ENCODE results near the gene SLPI. TPM values are rescaled to one million over a fixed set of nuclear protein-coding genes. Genes with fewer than 3 reads are reported as not detected.

The SLPI gene
- total RNA-seq, 1 donor from 2014 or later = 68.1 TPM

Other genes with a start within 250 kb of the SLPI start
- 8.1 and 10.9 TPM in 2 replicates for gene KCNS1, start 153.4 kb downstream of the SLPI start, total RNA-seq
- not detected in 2 replicates for gene WFDC5, start 139.4 kb downstream of the SLPI start, total RNA-seq
- gene WFDC12, start 130.1 kb downstream of the SLPI start, total RNA-seq = not detected in 2 replicates
- not detected in 2 replicates for gene PI3, start 79.7 kb downstream of the SLPI start, total RNA-seq
- not detected in 2 replicates for gene SEMG1, start 47.5 kb downstream of the SLPI start, total RNA-seq
- not detected in 2 replicates for gene SEMG2, start 33.2 kb downstream of the SLPI start, total RNA-seq
- not detected in 2 replicates for gene RBPJL, start 52.3 kb upstream of the SLPI start, total RNA-seq
- not detected in 2 replicates for gene MATN4, start 53.7 kb upstream of the SLPI start, total RNA-seq
- gene SDC4, start 93.9 kb upstream of the SLPI start, total RNA-seq = 153 and 239 TPM in 2 replicates
- 22.6 and 30.3 TPM in 2 replicates for gene SYS1, start 108.6 kb upstream of the SLPI start, total RNA-seq
- not detected in 2 replicates for gene TP53TG5, start 123.8 kb upstream of the SLPI start, total RNA-seq
- gene DBNDD2, start 153.7 kb upstream of the SLPI start, total RNA-seq = 49.6 and 55.2 TPM in 2 replicates
- gene PIGT, start 161.6 kb upstream of the SLPI start, total RNA-seq = 59.9 and 71.0 TPM in 2 replicates
- 14.7 and 53.3 TPM in 2 replicates for gene WFDC2, start 215.2 kb upstream of the SLPI start, total RNA-seq